NB4 (cell line): Measurements from ENCODE around the gene ABHD14A.

Source experiments
- POLR2A ChIP-seq: IDR thresholded peaks from 2 replicates; pipeline ENCODE4 v1.6.1; 2011; ENCODE audit warnings: mild to moderate bottlenecking; ENCODE audit not compliant: insufficient read length; ENCODE audit errors: extremely low read depth
- TF ChIP-seq, protein P1 (sequence below): IDR thresholded peaks from one replicate; pipeline ENCODE4 v1.5.1; 2012; ENCODE audit warnings: low read depth, low read length
- TF ChIP-seq, protein P2 (sequence below): IDR thresholded peaks from 2 replicates; pipeline ENCODE4 v1.6.1; 2011; ENCODE audit warnings: low read depth, low read length

DNA sequence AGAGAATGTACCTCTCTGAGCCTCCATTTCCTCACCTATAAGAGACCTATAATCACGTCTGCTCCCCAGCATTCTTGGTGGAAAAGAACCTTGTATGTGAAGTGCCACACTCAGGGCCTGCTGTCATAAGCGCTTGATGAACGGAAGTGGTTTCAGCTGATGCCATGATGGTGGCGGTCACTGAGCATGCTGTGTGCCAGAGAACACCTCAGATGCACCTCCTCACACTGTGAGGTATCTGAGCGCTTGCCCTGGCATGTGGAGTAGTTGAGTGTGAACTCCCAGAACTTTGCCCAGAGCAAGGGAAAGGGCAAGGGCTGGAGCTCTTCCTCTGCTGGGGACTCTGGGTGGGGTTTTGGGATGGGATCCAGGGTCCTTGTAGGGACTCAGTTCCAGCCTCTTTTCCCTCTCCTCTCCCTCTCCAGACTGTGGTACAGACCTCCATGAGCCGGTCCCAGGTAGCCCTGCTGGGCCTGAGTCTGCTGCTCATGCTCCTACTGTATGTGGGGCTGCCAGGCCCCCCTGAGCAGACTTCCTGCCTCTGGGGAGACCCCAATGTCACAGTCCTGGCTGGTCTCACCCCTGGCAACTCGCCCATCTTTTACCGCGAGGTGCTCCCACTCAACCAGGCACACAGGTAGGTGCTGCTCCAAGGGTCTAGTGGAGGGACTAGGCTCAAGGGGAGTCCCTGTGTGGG lies 2.7 kb downstream of the ABHD14A start:
- no peak for TF ChIP-seq POLR2A
- TF ChIP-seq, protein P1, sequence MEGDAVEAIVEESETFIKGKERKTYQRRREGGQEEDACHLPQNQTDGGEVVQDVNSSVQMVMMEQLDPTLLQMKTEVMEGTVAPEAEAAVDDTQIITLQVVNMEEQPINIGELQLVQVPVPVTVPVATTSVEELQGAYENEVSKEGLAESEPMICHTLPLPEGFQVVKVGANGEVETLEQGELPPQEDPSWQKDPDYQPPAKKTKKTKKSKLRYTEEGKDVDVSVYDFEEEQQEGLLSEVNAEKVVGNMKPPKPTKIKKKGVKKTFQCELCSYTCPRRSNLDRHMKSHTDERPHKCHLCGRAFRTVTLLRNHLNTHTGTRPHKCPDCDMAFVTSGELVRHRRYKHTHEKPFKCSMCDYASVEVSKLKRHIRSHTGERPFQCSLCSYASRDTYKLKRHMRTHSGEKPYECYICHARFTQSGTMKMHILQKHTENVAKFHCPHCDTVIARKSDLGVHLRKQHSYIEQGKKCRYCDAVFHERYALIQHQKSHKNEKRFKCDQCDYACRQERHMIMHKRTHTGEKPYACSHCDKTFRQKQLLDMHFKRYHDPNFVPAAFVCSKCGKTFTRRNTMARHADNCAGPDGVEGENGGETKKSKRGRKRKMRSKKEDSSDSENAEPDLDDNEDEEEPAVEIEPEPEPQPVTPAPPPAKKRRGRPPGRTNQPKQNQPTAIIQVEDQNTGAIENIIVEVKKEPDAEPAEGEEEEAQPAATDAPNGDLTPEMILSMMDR = no peak
- TF ChIP-seq, protein P2, sequence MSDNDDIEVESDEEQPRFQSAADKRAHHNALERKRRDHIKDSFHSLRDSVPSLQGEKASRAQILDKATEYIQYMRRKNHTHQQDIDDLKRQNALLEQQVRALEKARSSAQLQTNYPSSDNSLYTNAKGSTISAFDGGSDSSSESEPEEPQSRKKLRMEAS = no peak
